GM21825 (cell line): ENCODE results near the gene DPH3.

Experiments used
- ATAC-seq: cut with Tn5 transposase; IDR thresholded peaks from one replicate; pipeline ENCODE4 v1.9.1; 2021; ENCODE audit warnings: mild to moderate bottlenecking, moderate library complexity; ENCODE audit not compliant: unreplicated experiment

DPH3 gene

GRCh38 chr3:16257309-16257708 is 7.4 kb downstream of the DPH3 start:
- no peak for ATAC-seq

GRCh38 chr3:16255726-16256125 is 9.0 kb downstream of the DPH3 start:
- no peak for ATAC-seq

- no peak for ATAC-seq
Measured at GRCh38 chr3:16255326-16255725, 9.4 kb downstream of the DPH3 start.

- ATAC-seq, result no peak
Measured at GRCh38 chr3:16254916-16255315, 9.8 kb downstream of the DPH3 start.

- ATAC-seq, result no peak
Measured at GRCh38 chr3:16253601-16254000, 11.1 kb downstream of the DPH3 start.

- ATAC-seq, result no peak
Measured at GRCh38 chr3:16252988-16253387, 11.8 kb downstream of the DPH3 start.

- ATAC-seq, result no peak
Measured at GRCh38 chr3:16252243-16252978, 12.3 kb downstream of the DPH3 start.

GRCh38 chr3:16251316-16252085 is 13.2 kb downstream of the DPH3 start:
- ATAC-seq, result no peak

- ATAC-seq, result no peak
Measured at GRCh38 chr3:16249886-16250285, 14.9 kb downstream of the DPH3 start.

- ATAC-seq, result no peak
Measured at GRCh38 chr3:16249336-16249735, 15.4 kb downstream of the DPH3 start.

- no peak for ATAC-seq
Measured at GRCh38 chr3:16248556-16248955, 16.2 kb downstream of the DPH3 start.

- ATAC-seq, result peak; percentile 80
Measured at GRCh38 chr3:16247282-16248061, 17.3 kb downstream of the DPH3 start.

GRCh38 chr3:16245609-16246008 is 19.1 kb downstream of the DPH3 start:
- ATAC-seq, result no peak

- ATAC-seq, result no peak
Measured at GRCh38 chr3:16243706-16244490, 20.8 kb downstream of the DPH3 start.

- no peak for ATAC-seq
Measured at GRCh38 chr3:16242177-16242576, 22.6 kb downstream of the DPH3 start.

- ATAC-seq, result no peak
Measured at GRCh38 chr3:16241225-16241624, 23.5 kb downstream of the DPH3 start.

- ATAC-seq, result no peak
Measured at GRCh38 chr3:16240229-16241023, 24.3 kb downstream of the DPH3 start.

- no peak for ATAC-seq
Measured at GRCh38 chr3:16239780-16240179, 25.0 kb downstream of the DPH3 start.

GRCh38 chr3:16239086-16239770 is 25.5 kb downstream of the DPH3 start:
- no peak for ATAC-seq
